Endothelial cell (in vitro differentiated cells): ENCODE data around the gene OPN3. TPM values are rescaled to one million over a fixed set of nuclear protein-coding genes. Genes with fewer than 3 reads are reported as not detected.
A peak's percentile ranks its signal among the peaks of the same experiment; 100 is the strongest.

ENCODE experiments used
- DNase-seq: peaks from one replicate; pipeline ENCODE4 v3.0.0; 2021; ENCODE audit warnings: low spot score
- H3K27ac Mint-ChIP-seq: one replicate; pipeline ENCODE4 v1.8.0; 2021; ENCODE audit warnings: mixed read lengths, inconsistent platforms; ENCODE audit not compliant: unreplicated experiment
- H3K27me3 Mint-ChIP-seq: one replicate; pipeline ENCODE4 v1.8.0; 2021; ENCODE audit warnings: mild to moderate bottlenecking, moderate library complexity, mixed read lengths, inconsistent platforms; ENCODE audit not compliant: unreplicated experiment
- H3K36me3 Mint-ChIP-seq: one replicate; pipeline ENCODE4 v1.8.0; 2021; ENCODE audit warnings: mild to moderate bottlenecking, low read depth, mixed read lengths, inconsistent platforms; ENCODE audit not compliant: unreplicated experiment
- H3K4me1 Mint-ChIP-seq: one replicate; pipeline ENCODE4 v1.8.0; 2021; ENCODE audit warnings: mild to moderate bottlenecking, mixed read lengths, inconsistent platforms; ENCODE audit not compliant: unreplicated experiment
- H3K4me3 Mint-ChIP-seq: one replicate; pipeline ENCODE4 v1.8.0; 2021; ENCODE audit warnings: mild to moderate bottlenecking, mixed read lengths, inconsistent platforms; ENCODE audit not compliant: unreplicated experiment
- H3K9me3 Mint-ChIP-seq: one replicate; pipeline ENCODE4 v1.8.0; 2021; ENCODE audit warnings: mixed read lengths, inconsistent platforms; ENCODE audit not compliant: unreplicated experiment
- total RNA-seq: library from RNA; stranded (reverse); fragmentation: NEBNext Ultra II Directional; extraction: Animal tissue kit (Norgen Biotek cat#: 25700); gene quantifications from one replicate; pipeline ENCODE4 v1.2.1, GENCODE V29; 2021; ENCODE audit not compliant: unreplicated experiment
- TF ChIP-seq, protein P1 (sequence below): fragments of 200-600 bp; sonication (generic); IDR thresholded peaks from one replicate; pipeline ENCODE4 v1.5.0; 2021; ENCODE audit warnings: antibody characterized with exemption; ENCODE audit not compliant: unreplicated experiment

The OPN3 gene
- total RNA-seq, 1 donor from 2014 or later, result 19.7 TPM

DNA sequence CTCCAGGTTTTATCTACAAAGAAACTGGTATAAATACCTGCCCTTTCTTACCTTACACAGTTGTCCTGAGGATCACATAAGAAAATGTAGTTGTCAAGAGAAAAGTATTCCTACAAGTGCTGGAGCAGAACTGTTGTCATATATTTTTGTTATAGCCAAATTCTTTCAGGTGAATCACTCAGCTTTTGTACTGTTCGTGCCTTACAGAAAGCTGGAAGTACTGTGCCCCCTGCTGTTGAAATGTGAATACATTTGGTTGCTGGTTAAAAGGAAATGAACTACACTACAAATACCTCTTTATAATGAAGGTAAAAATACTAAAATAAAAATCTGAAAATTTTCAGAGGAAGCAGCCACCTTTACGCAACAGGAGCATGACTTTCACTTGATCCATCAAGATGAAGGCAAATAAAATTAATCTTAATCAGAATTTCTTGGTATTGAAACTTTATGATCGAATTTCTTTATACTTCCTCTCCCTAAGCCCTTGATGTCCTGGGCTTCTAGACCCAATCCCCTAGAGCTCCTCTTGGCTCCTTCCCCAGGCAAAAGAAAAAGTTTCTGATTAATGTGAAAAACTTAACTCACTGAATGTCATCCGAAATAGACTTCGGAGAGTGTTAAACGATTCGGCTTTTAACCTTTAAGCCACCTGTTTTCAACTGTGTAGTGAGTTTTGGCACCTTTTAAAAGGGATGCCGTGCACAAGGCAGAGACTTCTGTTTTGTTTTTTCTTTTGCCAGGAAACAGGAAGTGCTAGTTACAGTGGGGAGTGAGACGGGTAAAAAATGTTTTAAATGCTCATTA lies 12.5 kb downstream of the OPN3 start:
- peak; percentile 46 for DNase-seq

DNA sequence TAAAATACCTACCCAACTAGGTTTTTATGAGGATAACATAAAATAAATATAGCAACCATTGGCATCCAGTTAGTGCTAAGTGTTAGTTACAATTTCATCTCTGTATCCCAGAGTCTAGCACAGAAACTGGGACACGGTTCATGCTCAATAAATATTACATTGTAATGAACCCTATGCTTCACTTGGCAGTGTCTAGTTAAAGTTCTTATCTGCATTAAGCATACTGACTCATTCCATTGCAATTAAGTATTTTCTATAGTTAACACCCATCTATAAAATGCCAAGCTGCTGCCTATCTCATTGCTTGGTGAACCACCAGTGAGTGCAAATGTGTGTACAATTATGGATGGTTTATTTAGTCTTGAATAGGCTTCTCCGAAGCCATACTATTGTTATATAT lies 15.2 kb downstream of the OPN3 start:
- no peak for DNase-seq
- TF ChIP-seq, protein P1, sequence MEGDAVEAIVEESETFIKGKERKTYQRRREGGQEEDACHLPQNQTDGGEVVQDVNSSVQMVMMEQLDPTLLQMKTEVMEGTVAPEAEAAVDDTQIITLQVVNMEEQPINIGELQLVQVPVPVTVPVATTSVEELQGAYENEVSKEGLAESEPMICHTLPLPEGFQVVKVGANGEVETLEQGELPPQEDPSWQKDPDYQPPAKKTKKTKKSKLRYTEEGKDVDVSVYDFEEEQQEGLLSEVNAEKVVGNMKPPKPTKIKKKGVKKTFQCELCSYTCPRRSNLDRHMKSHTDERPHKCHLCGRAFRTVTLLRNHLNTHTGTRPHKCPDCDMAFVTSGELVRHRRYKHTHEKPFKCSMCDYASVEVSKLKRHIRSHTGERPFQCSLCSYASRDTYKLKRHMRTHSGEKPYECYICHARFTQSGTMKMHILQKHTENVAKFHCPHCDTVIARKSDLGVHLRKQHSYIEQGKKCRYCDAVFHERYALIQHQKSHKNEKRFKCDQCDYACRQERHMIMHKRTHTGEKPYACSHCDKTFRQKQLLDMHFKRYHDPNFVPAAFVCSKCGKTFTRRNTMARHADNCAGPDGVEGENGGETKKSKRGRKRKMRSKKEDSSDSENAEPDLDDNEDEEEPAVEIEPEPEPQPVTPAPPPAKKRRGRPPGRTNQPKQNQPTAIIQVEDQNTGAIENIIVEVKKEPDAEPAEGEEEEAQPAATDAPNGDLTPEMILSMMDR, result no peak
- H3K27me3 Mint-ChIP-seq, result peaks cover 1% of the 10 kb centered on the region

More for the DNA sequence above, 12.5 kb downstream of the OPN3 start:
- no peaks in the 10 kb centered on the region for H3K36me3 Mint-ChIP-seq
- TF ChIP-seq, protein P1, result peak; percentile 53
- peak overlapping the region; percentile 77 for H3K27ac Mint-ChIP-seq
- H3K9me3 Mint-ChIP-seq, result no peaks in the 10 kb centered on the region
- H3K4me1 Mint-ChIP-seq, result peaks cover 13% of the 10 kb centered on the region
- no peak overlapping the region for H3K4me3 Mint-ChIP-seq
- H3K27me3 Mint-ChIP-seq, result no peaks in the 10 kb centered on the region

DNA sequence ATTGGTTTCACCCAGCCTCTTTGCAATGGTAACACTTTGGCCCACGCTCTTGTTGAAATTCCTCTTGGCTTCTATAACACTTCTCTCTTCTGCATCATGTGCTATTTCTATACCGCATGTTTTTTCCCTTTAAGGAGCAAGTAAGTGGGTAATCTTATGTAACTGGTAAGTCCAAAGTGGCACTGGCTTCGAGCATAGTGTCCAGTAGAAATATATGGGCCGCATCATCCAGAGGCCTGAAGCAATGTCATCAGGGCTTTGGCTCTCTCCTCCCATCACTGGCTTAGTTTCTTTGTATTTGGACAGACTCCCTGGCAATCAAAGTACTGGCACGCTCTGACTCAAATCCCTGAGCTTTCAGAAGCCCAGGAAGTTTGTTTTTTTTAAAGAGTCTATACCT lies 17.5 kb downstream of the OPN3 start:
- no peak for DNase-seq
- TF ChIP-seq, protein P1, result no peak
- Mint-ChIP-seq H3K4me1 (peaks cover 10% of the 10 kb centered on the region), H3K27me3 (peaks cover 1% of the 10 kb centered on the region), H3K27ac (no peak overlapping the region), H3K4me3 (no peak overlapping the region), H3K9me3 (no peaks in the 10 kb centered on the region), H3K36me3 (no peaks in the 10 kb centered on the region)

More for the DNA sequence above, 15.2 kb downstream of the OPN3 start:
- Mint-ChIP-seq H3K4me3 (no peak overlapping the region), H3K9me3 (no peaks in the 10 kb centered on the region), H3K4me1 (peaks cover 13% of the 10 kb centered on the region), H3K36me3 (no peaks in the 10 kb centered on the region), H3K27ac (no peak overlapping the region)

DNA sequence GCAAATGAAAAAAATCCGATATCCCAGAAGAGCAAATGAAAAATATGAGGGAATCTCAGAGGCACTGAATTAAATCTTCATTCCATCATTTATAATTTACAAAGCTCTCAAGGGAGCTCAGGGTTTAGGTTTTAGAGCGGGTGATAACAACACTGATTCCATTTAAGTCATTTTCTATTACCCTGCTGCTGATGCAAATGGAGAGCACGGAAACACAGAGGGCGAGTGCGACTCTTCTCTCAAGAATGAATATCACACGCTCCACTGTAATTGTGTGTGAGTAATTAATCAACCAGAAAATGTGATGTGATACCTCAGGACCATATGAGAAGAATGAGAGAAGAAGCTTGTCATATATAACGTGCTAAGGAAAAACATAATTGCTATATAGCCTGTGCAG lies 22.7 kb downstream of the OPN3 start:
- TF ChIP-seq, protein P1, result no peak
- Mint-ChIP-seq H3K9me3 (no peaks in the 10 kb centered on the region), H3K4me1 (peaks cover 5% of the 10 kb centered on the region), H3K4me3 (no peak overlapping the region), H3K36me3 (no peaks in the 10 kb centered on the region), H3K27me3 (peaks cover 1% of the 10 kb centered on the region), H3K27ac (no peak overlapping the region)
- DNase-seq, result no peak
